ENCODE measurements around the gene DNAJC22. TPM values are rescaled to one million over a fixed set of nuclear protein-coding genes. Genes with fewer than 3 reads are reported as not detected.

DNAJC22 gene
- total and polyA plus RNA-seq, 10 donors = 0.10 to 1.9 (median 0.70) TPM

DNA sequence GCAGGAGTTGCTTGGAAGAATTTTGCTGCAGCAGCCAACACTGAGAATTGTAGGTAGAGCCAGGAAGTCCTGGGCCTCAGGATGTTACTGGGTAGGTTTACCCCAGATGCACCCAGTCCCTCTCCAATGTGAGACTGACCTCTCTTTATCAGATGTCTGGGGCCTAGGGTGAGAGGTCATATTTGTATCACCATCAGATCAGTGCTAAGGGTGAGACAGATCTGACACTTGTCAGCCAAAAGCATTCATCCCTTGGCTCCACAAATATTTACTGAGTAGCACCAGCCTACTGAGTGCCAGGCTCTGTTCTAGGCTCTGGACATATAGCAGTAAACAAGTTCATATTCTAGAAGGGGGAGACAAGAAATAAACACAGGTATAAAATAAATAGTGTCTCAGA is 19.3 kb upstream of the DNAJC22 start:
- Histone ChIP-seq H3K27me3 (replicated peaks in 1 of 7) (peaks cover 0 to 22% (median 2%) of the 10 kb centered on the region in 7 donors), H3K27ac (no peak overlapping the region), H3K4me3 (no peak overlapping the region), H3K36me3 (peaks cover 0 to 56% (median 0%) of the 10 kb centered on the region in 6 donors), H3K4me1 (peaks cover 0 to 20% (median 11%) of the 10 kb centered on the region in 6 donors), H3K9me3 (no peaks in the 10 kb centered on the region)
- DNase-seq = no peak
- intact Hi-C loops (cut with DNase I; ENCODE audit: low total_unique reads) = no loop called here
- TF ChIP-seq, protein P1, sequence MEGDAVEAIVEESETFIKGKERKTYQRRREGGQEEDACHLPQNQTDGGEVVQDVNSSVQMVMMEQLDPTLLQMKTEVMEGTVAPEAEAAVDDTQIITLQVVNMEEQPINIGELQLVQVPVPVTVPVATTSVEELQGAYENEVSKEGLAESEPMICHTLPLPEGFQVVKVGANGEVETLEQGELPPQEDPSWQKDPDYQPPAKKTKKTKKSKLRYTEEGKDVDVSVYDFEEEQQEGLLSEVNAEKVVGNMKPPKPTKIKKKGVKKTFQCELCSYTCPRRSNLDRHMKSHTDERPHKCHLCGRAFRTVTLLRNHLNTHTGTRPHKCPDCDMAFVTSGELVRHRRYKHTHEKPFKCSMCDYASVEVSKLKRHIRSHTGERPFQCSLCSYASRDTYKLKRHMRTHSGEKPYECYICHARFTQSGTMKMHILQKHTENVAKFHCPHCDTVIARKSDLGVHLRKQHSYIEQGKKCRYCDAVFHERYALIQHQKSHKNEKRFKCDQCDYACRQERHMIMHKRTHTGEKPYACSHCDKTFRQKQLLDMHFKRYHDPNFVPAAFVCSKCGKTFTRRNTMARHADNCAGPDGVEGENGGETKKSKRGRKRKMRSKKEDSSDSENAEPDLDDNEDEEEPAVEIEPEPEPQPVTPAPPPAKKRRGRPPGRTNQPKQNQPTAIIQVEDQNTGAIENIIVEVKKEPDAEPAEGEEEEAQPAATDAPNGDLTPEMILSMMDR (IDR thresholded peaks at IDR 0.05 in 8 of 11, conservative IDR thresholded peaks at IDR 0.05 in 3 of 11) = no peak
- TF ChIP-seq POLR2AphosphoS5 (IDR thresholded peaks at IDR 0.05) = no peak
- no peak for TF ChIP-seq POLR2A (IDR thresholded peaks at IDR 0.05)

DNA sequence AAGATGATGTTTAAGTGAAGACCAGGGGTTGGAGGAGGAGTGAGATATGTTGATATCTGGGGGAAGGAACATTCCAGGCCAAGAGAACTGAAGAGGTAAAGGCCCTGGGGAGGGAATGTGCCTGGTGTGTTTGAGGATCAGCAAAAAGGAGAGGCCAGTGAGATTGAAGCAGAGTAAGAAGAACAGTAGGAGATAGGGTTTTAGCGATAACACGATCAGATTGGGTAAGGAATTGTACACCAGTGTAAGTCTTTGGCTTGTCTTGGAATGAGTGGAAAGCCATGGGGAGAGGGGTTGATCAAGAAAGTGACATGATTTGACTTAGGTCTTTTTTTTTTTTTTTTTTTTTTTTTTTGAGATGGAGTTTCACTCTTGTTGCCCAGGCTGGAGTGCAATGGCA is 18.8 kb upstream of the DNAJC22 start:
- Histone ChIP-seq H3K36me3 (peaks cover 0 to 56% (median 0%) of the 10 kb centered on the region in 6 donors), H3K27me3 (replicated peaks in 1 of 7) (peaks cover 0 to 27% (median 6%) of the 10 kb centered on the region in 7 donors), H3K9me3 (no peaks in the 10 kb centered on the region), H3K4me1 (peaks cover 0 to 23% (median 12%) of the 10 kb centered on the region in 6 donors), H3K27ac (no peak overlapping the region), H3K4me3 (no peak overlapping the region)
- TF ChIP-seq, protein P1 (IDR thresholded peaks at IDR 0.05 in 8 of 11, conservative IDR thresholded peaks at IDR 0.05 in 3 of 11) = no peak
- no peak for TF ChIP-seq POLR2A (IDR thresholded peaks at IDR 0.05)
- TF ChIP-seq POLR2AphosphoS5 (IDR thresholded peaks at IDR 0.05) = no peak
- DNase-seq = no peak
- 89 to 96% (median 96%) methylated on average over 2 of the region's 2 CpGs for whole genome bisulfite sequencing, 5 donors
- intact Hi-C loops (cut with DNase I; ENCODE audit: low total_unique reads) = no loop called here

DNA sequence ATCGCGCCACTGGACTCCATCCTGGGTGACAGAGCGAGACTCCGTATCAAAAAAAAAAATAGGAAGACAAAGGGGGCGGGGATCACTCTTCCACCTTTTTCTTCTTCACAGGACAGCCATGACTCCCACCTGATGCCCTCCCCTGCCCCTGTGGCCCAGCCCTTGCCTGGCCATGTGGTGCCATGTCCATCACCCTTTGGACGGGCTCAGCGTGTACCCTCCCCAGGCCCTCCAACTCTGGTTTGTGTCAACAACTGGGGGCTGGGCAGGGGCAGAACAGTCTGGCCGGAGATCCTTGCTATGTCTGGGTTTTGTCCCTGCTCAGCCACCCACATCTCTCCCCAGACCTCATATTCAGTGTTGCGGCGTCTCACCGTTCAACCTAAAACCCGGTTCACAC is 17.9 kb upstream of the DNAJC22 start:
- Histone ChIP-seq H3K9me3 (no peaks in the 10 kb centered on the region), H3K36me3 (peaks cover 0 to 56% (median 0%) of the 10 kb centered on the region in 6 donors), H3K27me3 (replicated peaks in 1 of 7) (peaks cover 3 to 37% (median 16%) of the 10 kb centered on the region in 7 donors), H3K4me1 (peaks cover 0 to 24% (median 8%) of the 10 kb centered on the region in 6 donors), H3K27ac (no peak overlapping the region), H3K4me3 (no peak overlapping the region)
- TF ChIP-seq, protein P1 (IDR thresholded peaks at IDR 0.05 in 8 of 11, conservative IDR thresholded peaks at IDR 0.05 in 3 of 11) = no peak
- TF ChIP-seq POLR2AphosphoS5 (IDR thresholded peaks at IDR 0.05) = no peak
- no peak for TF ChIP-seq POLR2A (IDR thresholded peaks at IDR 0.05)
- intact Hi-C loops (cut with DNase I; ENCODE audit: low total_unique reads) = no loop called here
- DNase-seq = no peak
- 96 to 99% (median 98%) methylated on average over 12 of the region's 12 CpGs for WGBS, 5 donors

DNA sequence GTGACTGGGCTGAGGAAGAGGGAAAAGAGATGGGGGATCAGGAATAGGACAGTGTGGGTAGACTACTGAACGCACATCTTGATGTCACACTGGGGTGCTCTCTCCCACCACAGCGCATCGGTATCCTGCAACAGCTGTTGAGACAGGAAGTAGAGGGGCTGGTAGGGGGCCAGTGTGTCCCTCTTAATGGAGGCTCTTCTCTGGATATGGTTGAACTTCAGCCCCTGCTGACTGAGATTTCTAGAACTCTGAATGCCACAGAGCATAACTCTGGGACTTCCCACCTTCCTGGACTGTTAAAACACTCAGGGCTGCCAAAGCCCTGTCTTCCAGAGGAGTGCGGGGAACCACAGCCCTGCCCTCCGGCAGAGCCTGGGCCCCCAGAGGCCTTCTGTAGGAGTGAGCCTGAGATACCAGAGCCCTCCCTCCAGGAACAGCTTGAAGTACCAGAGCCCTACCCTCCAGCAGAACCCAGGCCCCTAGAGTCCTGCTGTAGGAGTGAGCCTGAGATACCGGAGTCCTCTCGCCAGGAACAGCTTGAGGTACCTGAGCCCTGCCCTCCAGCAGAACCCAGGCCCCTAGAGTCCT is 16.6 kb upstream of the DNAJC22 start:
- Histone ChIP-seq H3K4me1 (peaks cover 0 to 24% (median 7%) of the 10 kb centered on the region in 6 donors), H3K27ac (no peak overlapping the region), H3K9me3 (no peaks in the 10 kb centered on the region), H3K27me3 (replicated peaks in 1 of 7) (peaks cover 3 to 50% (median 29%) of the 10 kb centered on the region in 7 donors), H3K4me3 (no peak overlapping the region), H3K36me3 (peaks cover 0 to 56% (median 0%) of the 10 kb centered on the region in 6 donors)
- TF ChIP-seq POLR2AphosphoS5 (IDR thresholded peaks at IDR 0.05) (no peak), POLR2A (IDR thresholded peaks at IDR 0.05) (no peak)
- TF ChIP-seq, protein P1 (IDR thresholded peaks at IDR 0.05 in 8 of 11, conservative IDR thresholded peaks at IDR 0.05 in 3 of 11) = no peak
- no peak for DNase-seq
- WGBS, 5 donors = 88 to 96% (median 93%) methylated on average over 4 to 7 of the region's 7 CpGs
- intact Hi-C loops (cut with DNase I; ENCODE audit: low total_unique reads) = no loop called here

Measured in spleen (tissue), 11 donors.